GM13977 (cell line): ENCODE measurements around the gene KCNJ16.

ENCODE experiments used
- DNase-seq: peaks from one replicate; pipeline ENCODE4 v3.0.0; 2012; ENCODE audit warnings: low spot score
- in situ Hi-C: fragments of 300-500 bp; cut with MboI; formaldehyde crosslinking; loops from one replicate; pipeline ENCODE4 v1.12.0; 2022; ENCODE audit warnings: low sequenced_read_pairs, low pct_unique_long_range_greater_than_20kb, mixed read lengths, inconsistent platforms; ENCODE audit not compliant: unreplicated experiment
- TF ChIP-seq, protein P1 (sequence below): IDR thresholded peaks from 2 replicates; pipeline ENCODE4 v1.5.1; 2012; ENCODE audit warnings: mild to moderate bottlenecking, control low read depth; ENCODE audit not compliant: insufficient read depth; ENCODE audit errors: extremely low read depth, missing control alignments

KCNJ16 gene

GRCh38 chr17:70124723-70125122 lies 49.7 kb downstream of the KCNJ16 start:
- DNase-seq: no peak
- TF ChIP-seq, protein P1, sequence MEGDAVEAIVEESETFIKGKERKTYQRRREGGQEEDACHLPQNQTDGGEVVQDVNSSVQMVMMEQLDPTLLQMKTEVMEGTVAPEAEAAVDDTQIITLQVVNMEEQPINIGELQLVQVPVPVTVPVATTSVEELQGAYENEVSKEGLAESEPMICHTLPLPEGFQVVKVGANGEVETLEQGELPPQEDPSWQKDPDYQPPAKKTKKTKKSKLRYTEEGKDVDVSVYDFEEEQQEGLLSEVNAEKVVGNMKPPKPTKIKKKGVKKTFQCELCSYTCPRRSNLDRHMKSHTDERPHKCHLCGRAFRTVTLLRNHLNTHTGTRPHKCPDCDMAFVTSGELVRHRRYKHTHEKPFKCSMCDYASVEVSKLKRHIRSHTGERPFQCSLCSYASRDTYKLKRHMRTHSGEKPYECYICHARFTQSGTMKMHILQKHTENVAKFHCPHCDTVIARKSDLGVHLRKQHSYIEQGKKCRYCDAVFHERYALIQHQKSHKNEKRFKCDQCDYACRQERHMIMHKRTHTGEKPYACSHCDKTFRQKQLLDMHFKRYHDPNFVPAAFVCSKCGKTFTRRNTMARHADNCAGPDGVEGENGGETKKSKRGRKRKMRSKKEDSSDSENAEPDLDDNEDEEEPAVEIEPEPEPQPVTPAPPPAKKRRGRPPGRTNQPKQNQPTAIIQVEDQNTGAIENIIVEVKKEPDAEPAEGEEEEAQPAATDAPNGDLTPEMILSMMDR: no peak
- in situ Hi-C loops: no loop called here

- DNase-seq: no peak
- TF ChIP-seq, protein P1: no peak
- in situ Hi-C loops: no loop called here
Measured at GRCh38 chr17:70127221-70127873, 52.3 kb downstream of the KCNJ16 start.

DNA sequence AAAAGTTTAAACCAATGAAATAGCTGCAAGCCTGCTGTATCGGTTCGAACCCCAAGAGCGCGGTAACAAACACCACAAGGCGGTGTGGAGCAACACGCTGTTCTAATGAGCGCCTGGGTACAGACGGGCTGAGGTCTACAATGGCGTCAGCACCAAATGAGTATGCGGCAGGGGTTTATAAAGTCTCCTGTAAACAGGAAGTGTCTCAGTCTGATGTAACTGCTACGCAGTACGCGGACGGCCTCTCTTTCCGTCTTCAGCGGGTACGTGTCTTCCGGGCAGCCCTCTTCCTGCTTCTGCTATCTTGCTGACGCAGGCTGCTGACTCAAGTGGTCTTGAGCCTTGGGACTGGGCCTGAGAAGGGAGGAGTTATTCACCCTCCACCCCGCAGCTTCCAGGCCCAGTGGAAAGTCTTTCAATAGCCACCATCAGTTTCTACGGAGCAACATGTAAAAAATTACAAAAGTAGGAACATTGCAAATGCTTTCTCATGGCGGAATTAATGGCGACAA lies 53.8 kb downstream of the KCNJ16 start:
- TF ChIP-seq, protein P1: no peak
- no peak for DNase-seq
- in situ Hi-C loops: no loop called here

DNA sequence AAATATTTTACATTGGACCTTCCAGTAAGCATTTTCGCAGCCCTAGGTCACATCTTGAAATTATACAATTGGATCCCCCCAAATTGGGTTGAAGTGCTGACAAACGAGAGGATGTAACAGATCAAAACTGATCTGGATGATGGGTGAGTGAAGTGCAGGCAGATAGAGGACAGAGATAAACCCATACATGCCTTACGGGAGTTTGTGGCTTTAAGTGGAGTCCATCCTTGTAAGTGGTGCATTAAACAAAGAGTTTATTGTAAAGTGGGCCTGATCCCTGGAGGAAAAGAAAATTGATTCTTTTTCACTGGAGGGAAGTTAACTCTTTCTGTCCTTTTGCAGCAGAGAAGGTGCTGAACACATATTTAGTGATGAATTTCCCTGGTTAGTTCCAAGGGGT lies 55.3 kb downstream of the KCNJ16 start:
- TF ChIP-seq, protein P1: no peak
- DNase-seq: no peak
- in situ Hi-C loops: no loop called here

DNA sequence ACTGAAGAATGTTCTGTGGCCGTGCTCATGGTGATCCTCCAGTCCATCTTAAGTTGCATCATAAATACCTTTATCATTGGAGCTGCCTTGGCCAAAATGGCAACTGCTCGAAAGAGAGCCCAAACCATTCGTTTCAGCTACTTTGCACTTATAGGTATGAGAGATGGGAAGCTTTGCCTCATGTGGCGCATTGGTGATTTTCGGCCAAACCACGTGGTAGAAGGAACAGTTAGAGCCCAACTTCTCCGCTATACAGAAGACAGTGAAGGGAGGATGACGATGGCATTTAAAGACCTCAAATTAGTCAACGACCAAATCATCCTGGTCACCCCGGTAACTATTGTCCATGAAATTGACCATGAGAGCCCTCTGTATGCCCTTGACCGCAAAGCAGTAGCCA lies 57.5 kb downstream of the KCNJ16 start:
- no peak for DNase-seq
- TF ChIP-seq, protein P1: no peak
- in situ Hi-C loops: no loop called here

GRCh38 chr17:70134042-70134441 lies 59.0 kb downstream of the KCNJ16 start:
- in situ Hi-C loops: no loop called here

More at GRCh38 chr17:70134042-70134441, 59.0 kb downstream of the KCNJ16 start:
- TF ChIP-seq, protein P1: no peak
- no peak for DNase-seq
